CD8-positive, alpha-beta memory T cell (primary cell): ENCODE measurements around the gene SEC14L5. TPM values are rescaled to one million over a fixed set of nuclear protein-coding genes. Genes with fewer than 3 reads are reported as not detected.

ENCODE experiments used
- CTCF ChIA-PET: fragments of 350-600 bp; sonication (Branson Sonifier 250); formaldehyde crosslinking; loops from one replicate; lab custom pipeline; 2021; ENCODE audit warnings: antibody characterized with exemption; lab: Charles Lee
- POLR2A ChIA-PET: fragments of 350-600 bp; sonication (Branson Sonifier 250); formaldehyde crosslinking; loops from one replicate; lab custom pipeline; 2021; ENCODE audit warnings: antibody characterized with exemption; lab: Charles Lee
- DNase-seq, 5 donors: peaks; one replicate each; pipeline versions ENCODE4 v3.0.0 to v3.0.0-alpha.2; 2020 to 2022; ENCODE audit warnings: mixed read lengths in 1 of 5
- H3K27ac ChIP-seq: one replicate; pipeline ENCODE4 v1.7.0; 2013; ENCODE audit warnings: low read depth, mild to moderate bottlenecking, low read length, moderate library complexity
- H3K27me3 ChIP-seq: 2 replicates; pipeline ENCODE4 v1.7.0; 2013; ENCODE audit warnings: low read length, mild to moderate bottlenecking; ENCODE audit not compliant: insufficient read depth, poor library complexity, severe bottlenecking
- H3K36me3 ChIP-seq: 2 replicates; pipeline ENCODE4 v1.7.0; 2013; ENCODE audit warnings: mild to moderate bottlenecking, low read length, moderate library complexity; ENCODE audit not compliant: insufficient read depth
- H3K4me1 ChIP-seq: 2 replicates; pipeline ENCODE4 v1.7.0; 2013; ENCODE audit warnings: mild to moderate bottlenecking, low read length, moderate library complexity; ENCODE audit not compliant: insufficient read depth
- H3K4me3 ChIP-seq: 2 replicates; pipeline ENCODE4 v1.7.0; 2013; ENCODE audit warnings: mild to moderate bottlenecking, low read length
- H3K9me3 ChIP-seq: 2 replicates; pipeline ENCODE4 v1.7.0; 2013; ENCODE audit warnings: mild to moderate bottlenecking, low read length
- H3K27ac Mint-ChIP-seq, 8 donors: one replicate each; pipeline ENCODE4 v1.8.0; 2020 to 2021; ENCODE audit warnings: mixed read lengths in 8 of 8, mild to moderate bottlenecking in 6 of 8, inconsistent platforms in 3 of 8, moderate library complexity in 3 of 8
- H3K27me3 Mint-ChIP-seq, 2 donors: one replicate each; pipeline ENCODE4 v1.8.0; 2020 to 2021; ENCODE audit warnings: mixed read lengths in 2 of 2, mild to moderate bottlenecking in 1 of 2, moderate library complexity in 1 of 2
- H3K36me3 Mint-ChIP-seq, 3 donors: one replicate each; pipeline ENCODE4 v1.8.0; 2020 to 2021; ENCODE audit warnings: mixed read lengths in 3 of 3, inconsistent platforms in 1 of 3, mild to moderate bottlenecking in 1 of 3
- H3K4me1 Mint-ChIP-seq, 3 donors: one replicate each; pipeline ENCODE4 v1.8.0; 2020 to 2021; ENCODE audit warnings: mixed read lengths in 3 of 3, inconsistent platforms in 1 of 3, mild to moderate bottlenecking in 1 of 3
- H3K4me3 Mint-ChIP-seq, 7 donors: one replicate each; pipeline ENCODE4 v1.8.0; 2020 to 2021; ENCODE audit warnings: mixed read lengths in 7 of 7, mild to moderate bottlenecking in 6 of 7, moderate library complexity in 4 of 7, inconsistent platforms in 2 of 7
- H3K9me3 Mint-ChIP-seq, 5 donors: one replicate each; pipeline ENCODE4 v1.8.0; 2020 to 2022; ENCODE audit warnings: mixed read lengths in 5 of 5, mild to moderate bottlenecking in 3 of 5, moderate library complexity in 2 of 5, inconsistent platforms in 1 of 5
- polyA plus RNA-seq: library from polyadenylated mRNA; unstranded; fragments of 300-500 nt; fragmentation: Illumina TruSeq; gene quantifications from one replicate; pipeline ENCODE4 v1.2.3, GENCODE V29; 2021
- total RNA-seq, 2 experiments: library from RNA; stranded (reverse); gene quantifications; one replicate each; pipeline ENCODE4 v1.2.3, GENCODE V29; 2021

The SEC14L5 gene
- total and polyA plus RNA-seq, 3 experiments from 2014 or later, result not detected

GRCh38 chr16:4979164-4979563 lies 21.0 kb downstream of the SEC14L5 start:
- H3K36me3 Mint-ChIP-seq, result peaks cover 0 to 5% (median 0%) of the 10 kb centered on the region in 3 donors
- H3K4me3 Mint-ChIP-seq, result no peak overlapping the region
- ChIA-PET POLR2A (interaction anchor here (0.5 to 0.6 kb wide), 2 partner anchors 50 to 81 kb away, joined by 3 to 7 read pairs; no protein-coding TSS in a partner anchor), CTCF (no interaction called here)
- no peak overlapping the region for H3K4me3 ChIP-seq
- no peak overlapping the region for H3K27ac ChIP-seq
- no peaks in the 10 kb centered on the region for H3K27me3 ChIP-seq
- no peak for DNase-seq
- H3K27me3 Mint-ChIP-seq, result peaks cover 3 to 24% of the 10 kb centered on the region in 2 donors
- H3K36me3 ChIP-seq, result no peaks in the 10 kb centered on the region
- peaks cover 0 to 4% (median 2%) of the 10 kb centered on the region in 5 donors for H3K9me3 Mint-ChIP-seq
- no peaks in the 10 kb centered on the region for H3K4me1 ChIP-seq
- H3K9me3 ChIP-seq, result no peaks in the 10 kb centered on the region
- H3K4me1 Mint-ChIP-seq, result no peaks in the 10 kb centered on the region
- no peak overlapping the region for H3K27ac Mint-ChIP-seq

DNA sequence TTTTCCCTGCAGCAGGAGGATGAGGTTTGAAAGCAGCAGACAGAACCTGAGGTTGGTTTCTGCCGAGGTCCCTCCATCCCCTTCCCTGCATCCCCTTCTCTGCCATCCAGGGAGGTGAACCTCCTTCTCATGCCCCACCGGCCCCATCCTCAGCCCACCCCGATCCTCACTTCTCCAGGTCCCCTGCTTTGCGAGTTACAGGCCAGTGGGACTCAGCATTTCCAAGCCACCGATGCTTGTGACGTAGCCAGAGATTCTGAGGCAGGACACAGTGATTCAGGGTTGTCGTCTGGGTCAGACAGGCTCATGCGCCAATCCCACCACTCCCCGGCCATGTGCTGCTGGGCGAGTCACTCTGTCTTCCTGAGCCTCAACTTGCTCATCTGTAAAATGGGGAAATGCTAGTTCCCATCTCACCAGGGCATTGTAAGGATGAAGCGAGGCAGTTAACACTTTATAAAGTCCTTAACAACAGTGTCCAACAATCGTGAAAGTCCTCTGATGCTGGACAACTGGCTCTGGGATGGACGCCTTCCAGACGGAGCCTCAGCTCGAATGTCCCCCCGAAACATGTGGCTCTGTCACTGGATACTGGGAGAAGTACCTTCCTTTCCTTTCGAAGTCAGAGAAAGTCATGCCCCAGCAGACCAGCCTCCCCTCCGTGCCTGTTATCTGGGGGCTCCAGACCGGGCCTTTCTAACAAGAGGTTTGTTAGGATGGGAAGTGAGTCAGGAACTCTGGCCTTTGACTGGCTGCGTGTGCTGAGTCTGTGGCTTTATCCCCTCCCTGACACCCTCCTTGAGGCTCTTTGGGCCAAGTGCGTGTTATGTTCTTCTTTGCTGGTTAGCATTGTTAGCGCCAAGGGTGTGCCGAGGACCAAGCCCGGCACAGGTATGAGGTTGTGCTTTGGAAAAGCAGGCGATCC lies 21.9 kb downstream of the SEC14L5 start:
- peak overlapping the region in 1 of 8 donors; percentile 38 for H3K27ac Mint-ChIP-seq
- no peaks in the 10 kb centered on the region for H3K27me3 ChIP-seq
- peaks cover 0 to 5% (median 0%) of the 10 kb centered on the region in 3 donors for H3K36me3 Mint-ChIP-seq
- no peak for DNase-seq
- no peaks in the 10 kb centered on the region for H3K9me3 ChIP-seq
- ChIA-PET POLR2A (interaction anchor here (0.5 to 0.6 kb wide), 2 partner anchors 51 to 81 kb away, joined by 3 to 7 read pairs; no protein-coding TSS in a partner anchor), CTCF (no interaction called here)
- H3K27ac ChIP-seq, result no peak overlapping the region
- H3K27me3 Mint-ChIP-seq, result peaks cover 3 to 25% of the 10 kb centered on the region in 2 donors
- H3K36me3 ChIP-seq, result no peaks in the 10 kb centered on the region
- no peaks in the 10 kb centered on the region for H3K4me1 Mint-ChIP-seq
- no peaks in the 10 kb centered on the region for H3K4me1 ChIP-seq
- H3K9me3 Mint-ChIP-seq, result peaks cover 0 to 4% (median 2%) of the 10 kb centered on the region in 5 donors
- H3K4me3 ChIP-seq, result no peak overlapping the region
- H3K4me3 Mint-ChIP-seq, result no peak overlapping the region

DNA sequence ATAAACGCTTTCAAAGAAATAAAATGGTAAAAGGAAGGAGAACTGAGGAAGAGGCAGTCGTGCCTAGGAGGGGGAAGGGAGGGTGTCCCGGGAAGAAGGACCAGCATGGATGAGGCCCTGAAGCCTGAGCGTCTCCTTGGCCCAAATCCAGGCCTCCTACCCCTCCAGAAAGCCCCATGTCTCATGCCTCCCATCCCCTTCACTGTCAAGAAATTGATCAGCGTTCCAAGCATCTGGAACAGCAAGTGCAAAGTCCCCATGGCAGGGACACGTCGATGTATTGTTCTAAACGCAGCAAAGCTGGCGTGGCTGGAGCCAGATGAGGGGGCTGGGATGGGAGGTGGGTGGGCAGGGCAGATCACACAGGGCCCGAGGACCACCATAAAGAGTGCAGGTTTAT lies 22.6 kb downstream of the SEC14L5 start:
- CTCF ChIA-PET, result no interaction called here

DNA sequence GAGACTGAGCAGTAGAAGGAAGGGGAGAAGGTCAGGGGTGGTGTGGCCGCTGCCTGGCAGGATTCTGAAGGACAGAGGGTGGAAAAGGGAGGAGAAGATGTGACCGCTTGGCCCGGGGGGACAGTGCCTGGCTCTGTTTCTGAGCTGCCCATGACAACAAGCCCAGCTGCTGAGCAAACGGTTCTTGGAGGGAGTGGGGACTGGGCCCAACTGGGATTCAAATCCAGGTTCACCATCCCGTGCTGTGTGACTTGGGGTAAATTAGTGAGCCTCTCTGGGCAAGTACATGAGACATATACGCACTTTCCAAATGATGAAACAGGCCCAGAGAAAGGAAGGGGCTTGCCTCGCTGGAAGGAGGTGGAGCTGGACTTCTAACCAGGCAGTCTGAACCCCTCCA lies 23.3 kb downstream of the SEC14L5 start:
- no peak overlapping the region for H3K27ac Mint-ChIP-seq
- no peaks in the 10 kb centered on the region for H3K27me3 ChIP-seq
- no peaks in the 10 kb centered on the region for H3K36me3 Mint-ChIP-seq
- DNase-seq, result no peak
- peaks cover 10 to 25% of the 10 kb centered on the region in 2 donors for H3K27me3 Mint-ChIP-seq
- no peak overlapping the region for H3K27ac ChIP-seq
- H3K36me3 ChIP-seq, result no peaks in the 10 kb centered on the region
- no peak overlapping the region for H3K4me3 Mint-ChIP-seq
- H3K9me3 Mint-ChIP-seq, result peaks cover 0 to 3% (median 0%) of the 10 kb centered on the region in 5 donors
- POLR2A ChIA-PET, result no interaction called here
- H3K4me3 ChIP-seq, result no peak overlapping the region
- CTCF ChIA-PET, result no interaction called here
- no peaks in the 10 kb centered on the region for H3K4me1 Mint-ChIP-seq
- no peaks in the 10 kb centered on the region for H3K9me3 ChIP-seq
- H3K4me1 ChIP-seq, result no peaks in the 10 kb centered on the region

More for the DNA sequence above, 22.6 kb downstream of the SEC14L5 start:
- H3K4me3 Mint-ChIP-seq, result no peak overlapping the region
- DNase-seq, result no peak
- Histone ChIP-seq H3K27ac (no peak overlapping the region), H3K36me3 (no peaks in the 10 kb centered on the region), H3K4me3 (no peak overlapping the region), H3K9me3 (no peaks in the 10 kb centered on the region), H3K4me1 (no peaks in the 10 kb centered on the region), H3K27me3 (no peaks in the 10 kb centered on the region)
- H3K9me3 Mint-ChIP-seq, result peaks cover 0 to 3% (median under 1%) of the 10 kb centered on the region in 5 donors
- POLR2A ChIA-PET, result no interaction called here
- peaks cover 3 to 22% of the 10 kb centered on the region in 2 donors for H3K27me3 Mint-ChIP-seq
- no peaks in the 10 kb centered on the region for H3K4me1 Mint-ChIP-seq
- H3K36me3 Mint-ChIP-seq, result peaks cover 0 to 1% (median 0%) of the 10 kb centered on the region in 3 donors
- no peak overlapping the region for H3K27ac Mint-ChIP-seq

DNA sequence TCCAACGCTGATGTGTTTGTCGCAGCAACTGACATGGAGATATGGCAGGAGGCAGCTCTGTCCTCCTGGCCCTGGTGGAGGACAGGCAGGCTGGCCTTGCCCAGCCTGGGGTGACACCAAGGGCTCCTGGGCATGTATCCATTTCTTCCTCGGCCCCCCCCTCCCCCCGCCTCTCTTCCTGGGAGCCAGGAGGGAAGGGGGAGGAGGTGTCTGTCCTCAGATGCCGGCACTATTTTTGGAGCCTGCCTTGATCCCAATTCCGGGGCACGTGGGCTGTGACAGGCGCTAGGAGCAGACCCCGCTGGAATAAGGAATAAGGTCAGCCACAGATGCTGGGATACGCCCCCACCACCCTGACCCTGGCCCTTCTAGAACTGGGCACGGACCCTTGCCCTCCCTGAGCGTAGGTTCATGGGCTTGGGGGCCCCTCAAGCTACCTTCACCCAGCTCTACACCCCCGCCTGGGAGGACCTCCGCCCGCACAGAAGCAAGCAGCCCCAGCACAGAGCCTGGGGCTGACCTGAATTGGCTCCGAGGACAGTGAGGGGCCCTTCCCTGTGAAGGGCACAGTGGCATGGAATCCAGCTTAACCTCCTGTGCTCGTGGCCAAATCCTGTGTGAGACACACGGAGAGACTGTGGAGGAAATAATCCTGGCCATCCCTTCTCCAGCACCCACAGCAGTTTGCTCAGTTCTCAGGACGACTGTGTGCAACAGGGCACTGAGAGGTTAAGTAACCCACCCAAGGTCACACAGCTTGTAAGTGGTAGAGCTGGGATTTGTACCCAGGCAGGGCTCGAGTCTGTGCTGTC lies 24.1 kb downstream of the SEC14L5 start:
- Mint-ChIP-seq H3K27ac (no peak overlapping the region), H3K36me3 (no peaks in the 10 kb centered on the region), H3K9me3 (peaks cover 0 to 6% (median 0%) of the 10 kb centered on the region in 5 donors), H3K4me1 (no peaks in the 10 kb centered on the region), H3K27me3 (peaks cover 17 to 32% of the 10 kb centered on the region in 2 donors), H3K4me3 (no peak overlapping the region)
- H3K4me3 ChIP-seq, result no peak overlapping the region
- ChIA-PET CTCF (no interaction called here), POLR2A (no interaction called here)
- no peaks in the 10 kb centered on the region for H3K9me3 ChIP-seq
- H3K27me3 ChIP-seq, result no peaks in the 10 kb centered on the region
- no peaks in the 10 kb centered on the region for H3K4me1 ChIP-seq
- no peak for DNase-seq
- no peaks in the 10 kb centered on the region for H3K36me3 ChIP-seq
- no peak overlapping the region for H3K27ac ChIP-seq

DNA sequence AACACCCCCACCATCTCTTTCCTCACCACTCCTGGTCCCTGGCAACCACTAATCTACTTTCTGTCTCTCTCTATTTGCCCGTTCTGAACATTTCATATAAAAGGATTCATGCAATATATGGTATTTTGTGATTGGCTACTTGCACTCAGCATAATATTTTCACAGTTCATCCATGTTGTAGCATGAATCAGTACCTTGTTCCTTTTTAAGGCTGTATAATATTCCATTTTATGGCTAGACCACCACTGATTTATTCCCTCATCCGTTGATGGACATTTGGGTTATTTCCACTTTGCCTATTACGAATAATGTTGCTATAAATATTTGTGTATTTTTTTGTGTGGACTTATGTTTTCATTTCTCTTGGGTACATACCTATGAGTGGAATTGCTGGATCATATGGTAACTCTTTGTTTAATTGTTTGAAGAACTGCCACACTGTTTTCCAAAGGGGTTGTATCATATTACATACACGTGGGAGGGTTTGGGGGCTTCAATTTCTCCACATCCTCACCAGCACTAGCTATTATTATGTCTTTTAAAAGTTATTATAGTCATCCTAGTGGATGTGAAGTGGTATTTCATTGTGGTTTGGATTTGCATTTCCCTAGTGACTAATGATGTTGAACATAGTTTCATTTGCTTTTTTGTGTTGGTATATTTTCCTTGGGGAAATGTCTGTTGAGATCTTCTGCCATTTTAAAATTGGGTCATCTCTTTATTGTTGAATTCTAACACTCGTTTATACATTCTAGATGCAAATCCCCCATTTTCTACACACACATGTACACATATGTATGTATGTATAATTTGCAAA lies 26.3 kb downstream of the SEC14L5 start:
- no peak overlapping the region for H3K4me3 Mint-ChIP-seq
- no peak for DNase-seq

DNA sequence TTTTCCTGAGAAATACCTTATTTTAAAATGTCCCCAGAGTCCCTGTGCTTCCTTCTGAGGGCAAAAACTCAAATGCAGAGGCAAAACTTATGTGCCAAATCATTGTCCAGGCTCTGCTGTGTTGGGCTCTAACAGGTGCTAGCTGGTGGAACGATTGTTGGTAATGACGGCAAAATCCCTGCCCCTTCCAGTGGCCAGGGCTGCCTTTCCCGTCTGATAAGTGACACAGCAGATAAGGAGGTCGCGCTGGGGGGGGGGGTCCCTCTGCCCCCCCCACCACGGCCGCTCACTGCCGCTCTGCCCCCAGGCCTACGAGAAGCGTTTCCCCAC lies 29.1 kb downstream of the SEC14L5 start:
- peaks cover 0 to 6% (median 0%) of the 10 kb centered on the region in 5 donors for H3K9me3 Mint-ChIP-seq
- no peaks in the 10 kb centered on the region for H3K4me1 ChIP-seq
- no peak overlapping the region for H3K4me3 Mint-ChIP-seq
- no peak for DNase-seq
- H3K27me3 Mint-ChIP-seq, result peaks cover 29 to 42% of the 10 kb centered on the region in 2 donors
- H3K4me1 Mint-ChIP-seq, result peaks cover 0 to 6% (median 0%) of the 10 kb centered on the region in 3 donors
- no peak overlapping the region for H3K27ac ChIP-seq
- H3K27me3 ChIP-seq, result peaks cover 3% of the 10 kb centered on the region
- H3K9me3 ChIP-seq, result no peaks in the 10 kb centered on the region
- POLR2A ChIA-PET, result no interaction called here
- no peaks in the 10 kb centered on the region for H3K36me3 Mint-ChIP-seq
- no peaks in the 10 kb centered on the region for H3K36me3 ChIP-seq
- CTCF ChIA-PET, result no interaction called here
- H3K4me3 ChIP-seq, result no peak overlapping the region
- H3K27ac Mint-ChIP-seq, result no peak overlapping the region

More for the DNA sequence above, 26.3 kb downstream of the SEC14L5 start:
- no peaks in the 10 kb centered on the region for H3K9me3 ChIP-seq
- H3K27ac ChIP-seq, result no peak overlapping the region
- H3K4me1 ChIP-seq, result no peaks in the 10 kb centered on the region
- POLR2A ChIA-PET, result no interaction called here
- CTCF ChIA-PET, result no interaction called here
- Mint-ChIP-seq H3K27ac (no peak overlapping the region), H3K36me3 (no peaks in the 10 kb centered on the region), H3K9me3 (peaks cover 0 to 6% (median 0%) of the 10 kb centered on the region in 5 donors), H3K27me3 (peaks cover 25 to 46% of the 10 kb centered on the region in 2 donors), H3K4me1 (peaks cover 0 to 6% (median 0%) of the 10 kb centered on the region in 3 donors)
- H3K4me3 ChIP-seq, result no peak overlapping the region
- no peaks in the 10 kb centered on the region for H3K27me3 ChIP-seq
- H3K36me3 ChIP-seq, result no peaks in the 10 kb centered on the region
